Articular chondrocyte of knee joint (primary cell): ENCODE measurements around the gene PLK4. TPM values are rescaled to one million over a fixed set of nuclear protein-coding genes. Genes with fewer than 3 reads are reported as not detected.

Experiments
- small RNA-seq: library from RNA; depleted of rRNA; stranded (forward); fragments of <200 nt; gene quantifications from one replicate; pipeline ENCODE3, GENCODE V24; 2012
- total RNA-seq: library from RNA; depleted of rRNA; stranded (reverse); fragments of >200 nt; gene quantifications from 2 replicates; pipeline ENCODE4 v1.2.3, GENCODE V29; 2012

Gene PLK4
- 5.0 and 8.2 TPM in 2 replicates for total RNA-seq

GRCh38 chr4:127880763-127881562, at the start of gene PLK4:
Gene PLK4, plus strand, starts transcription at chr4:127880893. Its CDS starts 242 bp downstream, at chr4:127881135.

Small RNA genes within 50 kb of the gene (small RNA-seq; reads per million reads assigned to genes)
- not detected for gene RNU6-583P

Other genes with a start within 250 kb of the PLK4 start
- 6.9 and 10.2 TPM in 2 replicates for gene INTU, start 247.9 kb upstream of the PLK4 start, total RNA-seq
- gene SLC25A31, start 150.5 kb upstream of the PLK4 start, total RNA-seq, result not detected in 2 replicates
- 6.5 and 10.6 TPM in 2 replicates for gene HSPA4L, start 98.6 kb upstream of the PLK4 start, total RNA-seq
- gene MFSD8, start 84.3 kb downstream of the PLK4 start, total RNA-seq, result 27.1 and 32.5 TPM in 2 replicates
- 10.2 and 11.7 TPM in 2 replicates for gene ABHD18, start 84.5 kb downstream of the PLK4 start, total RNA-seq
- gene LARP1B, start 180.4 kb downstream of the PLK4 start, total RNA-seq, result 21.6 and 22.5 TPM in 2 replicates